Loucy (cell line): ENCODE results near the gene IL6R.

Experiments
- H2AFZ ChIP-seq: fragments of 200-600 bp; sonication (generic); 2 replicates; pipeline ENCODE4 v1.6.0; 2016; ENCODE audit warnings: antibody characterized with exemption, mild to moderate bottlenecking, low read length, moderate library complexity
- H3F3A ChIP-seq: fragments of 200-600 bp; 2 replicates; pipeline ENCODE4 v1.6.0; 2016; ENCODE audit warnings: antibody characterized with exemption, low read depth, mild to moderate bottlenecking
- H3K27me3 ChIP-seq: fragments of 200-600 bp; sonication (generic); 2 replicates; pipeline ENCODE4 v1.6.1; 2014; ENCODE audit warnings: low read length, mild to moderate bottlenecking; ENCODE audit not compliant: insufficient read depth, poor library complexity, severe bottlenecking
- H3K36me3 ChIP-seq: fragments of 200-600 bp; sonication (generic); 2 replicates; pipeline ENCODE4 v1.6.1; 2016; ENCODE audit warnings: low read length; ENCODE audit not compliant: insufficient read depth
- H3K4me1 ChIP-seq: fragments of 200-600 bp; sonication (generic); 2 replicates; pipeline ENCODE4 v1.5.1; 2014; ENCODE audit warnings: low read length, mild to moderate bottlenecking; ENCODE audit not compliant: insufficient read depth, poor library complexity, severe bottlenecking
- H3K4me2 ChIP-seq: fragments of 200-600 bp; sonication (generic); 2 replicates; pipeline ENCODE4 v1.6.0; 2014; ENCODE audit warnings: antibody characterized with exemption, low read length, low read depth, mild to moderate bottlenecking; ENCODE audit not compliant: poor library complexity, severe bottlenecking
- H3K4me3 ChIP-seq: fragments of 200-600 bp; sonication (generic); 2 replicates; pipeline ENCODE4 v1.5.1; 2014; ENCODE audit warnings: low read length, mild to moderate bottlenecking, mixed read lengths; ENCODE audit not compliant: poor library complexity, severe bottlenecking
- H3K79me2 ChIP-seq: fragments of 200-600 bp; sonication (generic); 2 replicates; pipeline ENCODE4 v1.6.1; 2014; ENCODE audit warnings: low read length; ENCODE audit not compliant: insufficient read depth
- H3K9ac ChIP-seq: fragments of 200-600 bp; sonication (generic); 2 replicates; pipeline ENCODE4 v1.6.0; 2014; ENCODE audit warnings: mild to moderate bottlenecking, low read depth, low read length, moderate library complexity; ENCODE audit not compliant: poor library complexity, severe bottlenecking
- H3K9me2 ChIP-seq: fragments of 200-600 bp; sonication (generic); replicated peaks from 2 replicates; pipeline ENCODE4 v1.6.1; 2016; ENCODE audit warnings: low read depth, low read length, mixed read lengths
- H3K9me3 ChIP-seq: fragments of 200-600 bp; sonication (generic); 2 replicates; pipeline ENCODE4 v1.6.1; 2014; ENCODE audit warnings: mild to moderate bottlenecking, antibody characterized with exemption, low read length, low read depth; ENCODE audit not compliant: insufficient read depth
- H4K20me1 ChIP-seq: fragments of 200-600 bp; sonication (generic); 2 replicates; pipeline ENCODE4 v1.6.0; 2014; ENCODE audit warnings: antibody characterized with exemption, low read length, mild to moderate bottlenecking; ENCODE audit not compliant: insufficient read depth, poor library complexity, severe bottlenecking
- CTCF ChIP-seq: fragments of 200-600 bp; sonication (generic); conservative IDR thresholded peaks from 2 replicates; pipeline ENCODE4 v1.5.1; 2014; ENCODE audit warnings: mild to moderate bottlenecking, antibody characterized with exemption, low read length
- EZH2phosphoT487 ChIP-seq: fragments of 200-600 bp; IDR thresholded peaks from 2 replicates; pipeline ENCODE4 v1.6.1; 2018; ENCODE audit warnings: antibody characterized with exemption, mild to moderate bottlenecking, moderate library complexity, borderline replicate concordance

The IL6R gene

GRCh38 chr1:154422521-154422920 is 17.4 kb downstream of the IL6R start:
- H3K9me2 ChIP-seq, result no peaks in the 10 kb centered on the region
- no peak for TF ChIP-seq CTCF
- TF ChIP-seq EZH2phosphoT487, result no peak
- no peaks in the 10 kb centered on the region for H3F3A ChIP-seq
- no peaks in the 10 kb centered on the region for H3K27me3 ChIP-seq
- no peak overlapping the region for H3K4me3 ChIP-seq
- no peaks in the 10 kb centered on the region for H4K20me1 ChIP-seq
- no peaks in the 10 kb centered on the region for H3K9me3 ChIP-seq
- no peak overlapping the region for H3K4me2 ChIP-seq
- H3K9ac ChIP-seq, result no peak overlapping the region
- no peaks in the 10 kb centered on the region for H3K79me2 ChIP-seq
- no peaks in the 10 kb centered on the region for H3K36me3 ChIP-seq
- no peak overlapping the region for H2AFZ ChIP-seq
- peaks cover 6% of the 10 kb centered on the region for H3K4me1 ChIP-seq

- Histone ChIP-seq H4K20me1 (no peaks in the 10 kb centered on the region), H2AFZ (no peak overlapping the region), H3K4me1 (peaks cover 6% of the 10 kb centered on the region), H3K9ac (no peak overlapping the region), H3K4me2 (no peak overlapping the region), H3K36me3 (no peaks in the 10 kb centered on the region), H3F3A (no peaks in the 10 kb centered on the region), H3K9me2 (no peaks in the 10 kb centered on the region), H3K4me3 (no peak overlapping the region), H3K79me2 (no peaks in the 10 kb centered on the region), H3K9me3 (no peaks in the 10 kb centered on the region), H3K27me3 (no peaks in the 10 kb centered on the region)
- TF ChIP-seq EZH2phosphoT487 (no peak), CTCF (no peak)
Measured at GRCh38 chr1:154423304-154423987, 18.3 kb downstream of the IL6R start.

- Histone ChIP-seq H3F3A (no peaks in the 10 kb centered on the region), H4K20me1 (no peaks in the 10 kb centered on the region), H3K9me3 (no peaks in the 10 kb centered on the region), H3K9ac (no peak overlapping the region), H3K4me1 (peaks cover 6% of the 10 kb centered on the region), H3K27me3 (no peaks in the 10 kb centered on the region), H3K4me2 (no peak overlapping the region), H3K4me3 (no peak overlapping the region), H2AFZ (no peak overlapping the region), H3K9me2 (no peaks in the 10 kb centered on the region), H3K36me3 (no peaks in the 10 kb centered on the region), H3K79me2 (no peaks in the 10 kb centered on the region)
- TF ChIP-seq CTCF, result no peak
- TF ChIP-seq EZH2phosphoT487, result no peak
Measured at GRCh38 chr1:154423988-154424326, 18.8 kb downstream of the IL6R start.
